Caco-2 (cell line): ENCODE data around the gene STXBP1. TPM values are rescaled to one million over a fixed set of nuclear protein-coding genes. Genes with fewer than 3 reads are reported as not detected.

Experiments used
- BruUV-seq: library from RNA; stranded (reverse); fragments of 400-500 nt; replicated peaks from 2 replicates; lab custom pipeline; 2021; lab: Mats Ljungman, UMichigan
- CTCF ChIA-PET: fragments of 300-600 bp; sonication (Branson Sonifier 250); formaldehyde crosslinking; loops from one replicate; lab custom pipeline; 2022; ENCODE audit warnings: antibody characterized with exemption; lab: Charles Lee
- POLR2A ChIA-PET: fragments of 300-600 bp; sonication (Branson Sonifier 250); formaldehyde crosslinking; loops from one replicate; lab custom pipeline; 2022; ENCODE audit warnings: antibody characterized with exemption; lab: Charles Lee
- DNase-seq, 2 experiments: peaks; one replicate each; pipeline versions ENCODE4 v3.0.0 to v3.0.0-alpha.2; 2020 to 2022
- H3K27me3 ChIP-seq: replicated peaks from 2 replicates; pipeline ENCODE4 v1.6.0; 2011; ENCODE audit warnings: low read length; ENCODE audit not compliant: control insufficient read depth, insufficient read depth
- H3K36me3 ChIP-seq: 2 replicates; pipeline ENCODE4 v1.5.1; 2011; ENCODE audit warnings: low read length; ENCODE audit not compliant: control insufficient read depth, insufficient read depth
- H3K4me1 ChIP-seq: fragments of 250-450 bp; sonication (Bioruptor Pico); 2 replicates; pipeline ENCODE4 v1.5.1; 2020; ENCODE audit warnings: mild to moderate bottlenecking
- H3K4me3 ChIP-seq: 2 replicates; pipeline ENCODE4 v1.5.1; 2011; ENCODE audit warnings: low read depth, mild to moderate bottlenecking, control low read depth, low read length
- H3K9me3 ChIP-seq: fragments of 250-450 bp; sonication (Bioruptor Pico); 2 replicates; pipeline ENCODE4 v1.5.1; 2020; ENCODE audit warnings: mild to moderate bottlenecking, moderate library complexity
- H3K27ac Mint-ChIP-seq: one replicate; pipeline ENCODE4 v1.8.0; 2022; ENCODE audit warnings: mixed read lengths; ENCODE audit not compliant: unreplicated experiment
- H3K27me3 Mint-ChIP-seq: one replicate; pipeline ENCODE4 v1.8.0; 2022; ENCODE audit warnings: mixed read lengths; ENCODE audit not compliant: insufficient read depth, unreplicated experiment
- H3K36me3 Mint-ChIP-seq: one replicate; pipeline ENCODE4 v1.8.0; 2022; ENCODE audit warnings: mild to moderate bottlenecking, mixed read lengths; ENCODE audit not compliant: insufficient read depth, unreplicated experiment
- H3K4me1 Mint-ChIP-seq: one replicate; pipeline ENCODE4 v1.8.0; 2022; ENCODE audit warnings: low read depth, mixed read lengths; ENCODE audit not compliant: unreplicated experiment
- H3K4me3 Mint-ChIP-seq: one replicate; pipeline ENCODE4 v1.8.0; 2022; ENCODE audit warnings: mild to moderate bottlenecking, moderate library complexity, mixed read lengths; ENCODE audit not compliant: unreplicated experiment
- H3K9me3 Mint-ChIP-seq: one replicate; pipeline ENCODE4 v1.8.0; 2022; ENCODE audit warnings: mixed read lengths; ENCODE audit not compliant: unreplicated experiment
- intact Hi-C: fragments of 100-400 bp; cut with micrococcal nuclease; formaldehyde crosslinking; loops from one replicate; pipeline ENCODE4 v1.10.0; 2022; ENCODE audit not compliant: unreplicated experiment
- total RNA-seq: library from RNA; stranded (reverse); gene quantifications from 2 replicates; pipeline ENCODE4 v1.2.3, GENCODE V29; 2022
- TF ChIP-seq, protein P1 (sequence below), 2 experiments: fragments of 200-600 bp in 1 of 2; IDR thresholded peaks; 1 replicate in 1 of 2; 2 replicates in 1 of 2; pipeline versions ENCODE4 v1.5.1 to v1.8.0; 2011 to 2022; ENCODE audit warnings: antibody characterized with exemption in 1 of 2, control low read depth in 1 of 2, inconsistent platforms in 1 of 2, low read depth in 1 of 2, low read length in 1 of 2, mild to moderate bottlenecking in 1 of 2, moderate library complexity in 1 of 2; ENCODE audit not compliant: insufficient read depth in 1 of 2, severe bottlenecking in 1 of 2, unreplicated experiment in 1 of 2

The STXBP1 gene
- total RNA-seq, 1 experiment from 2014 or later: 5.5 TPM

DNA sequence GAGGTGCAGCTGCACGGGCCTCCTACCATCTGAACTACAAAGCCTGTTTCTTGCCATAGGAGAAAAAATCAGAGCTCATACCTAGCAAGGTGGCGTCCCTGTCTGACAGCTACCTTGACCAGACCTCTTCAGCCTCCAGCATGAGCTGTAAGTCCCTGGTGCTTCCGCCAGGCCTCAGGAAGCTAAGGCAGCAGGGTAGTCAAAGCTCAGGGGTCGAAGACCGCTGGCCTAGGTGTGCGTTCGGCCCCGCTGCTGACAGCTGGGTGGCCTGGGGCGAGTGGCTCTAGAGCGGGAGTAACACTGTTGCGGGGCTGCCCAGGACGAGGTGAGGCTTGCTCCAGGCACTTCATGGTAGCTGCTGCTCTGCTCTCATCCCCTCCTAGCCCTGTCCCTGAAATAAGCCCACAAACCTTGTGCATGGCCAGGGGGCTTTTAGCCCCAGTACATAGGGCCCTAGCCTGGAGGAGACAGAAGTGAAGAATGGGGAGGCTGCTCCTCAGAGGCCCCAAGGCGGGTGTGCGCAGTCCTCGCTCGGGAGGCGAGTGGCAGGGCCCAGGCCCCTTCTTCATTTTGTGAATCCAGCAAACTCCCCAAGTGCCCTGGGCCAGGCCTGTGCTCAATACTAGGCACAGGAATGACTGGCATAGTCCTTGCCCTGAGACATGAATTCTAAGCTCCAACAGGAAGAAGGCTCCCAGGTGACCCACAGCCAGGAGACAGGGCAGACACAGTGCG lies 117.6 kb downstream of the STXBP1 start:
- POLR2A ChIA-PET: no interaction called here
- H3K4me3 ChIP-seq: no peak overlapping the region
- H3K36me3 ChIP-seq: no peaks in the 10 kb centered on the region
- no peak for DNase-seq
- CTCF ChIA-PET: no interaction called here
- Mint-ChIP-seq H3K4me3 (no peak overlapping the region), H3K27me3 (no peaks in the 10 kb centered on the region), H3K36me3 (no peaks in the 10 kb centered on the region), H3K4me1 (no peaks in the 10 kb centered on the region), H3K27ac (no peak overlapping the region), H3K9me3 (no peaks in the 10 kb centered on the region)
- intact Hi-C loops: no loop called here
- TF ChIP-seq, protein P1, sequence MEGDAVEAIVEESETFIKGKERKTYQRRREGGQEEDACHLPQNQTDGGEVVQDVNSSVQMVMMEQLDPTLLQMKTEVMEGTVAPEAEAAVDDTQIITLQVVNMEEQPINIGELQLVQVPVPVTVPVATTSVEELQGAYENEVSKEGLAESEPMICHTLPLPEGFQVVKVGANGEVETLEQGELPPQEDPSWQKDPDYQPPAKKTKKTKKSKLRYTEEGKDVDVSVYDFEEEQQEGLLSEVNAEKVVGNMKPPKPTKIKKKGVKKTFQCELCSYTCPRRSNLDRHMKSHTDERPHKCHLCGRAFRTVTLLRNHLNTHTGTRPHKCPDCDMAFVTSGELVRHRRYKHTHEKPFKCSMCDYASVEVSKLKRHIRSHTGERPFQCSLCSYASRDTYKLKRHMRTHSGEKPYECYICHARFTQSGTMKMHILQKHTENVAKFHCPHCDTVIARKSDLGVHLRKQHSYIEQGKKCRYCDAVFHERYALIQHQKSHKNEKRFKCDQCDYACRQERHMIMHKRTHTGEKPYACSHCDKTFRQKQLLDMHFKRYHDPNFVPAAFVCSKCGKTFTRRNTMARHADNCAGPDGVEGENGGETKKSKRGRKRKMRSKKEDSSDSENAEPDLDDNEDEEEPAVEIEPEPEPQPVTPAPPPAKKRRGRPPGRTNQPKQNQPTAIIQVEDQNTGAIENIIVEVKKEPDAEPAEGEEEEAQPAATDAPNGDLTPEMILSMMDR (IDR thresholded peaks at IDR 0.05; ENCODE audit: insufficient read depth in 1 of 2, low read depth in 1 of 2, low read length in 1 of 2, severe bottlenecking in 1 of 2, unreplicated experiment in 1 of 2): no peak
- no TSS peak for BruUV-seq
- H3K4me1 ChIP-seq: no peaks in the 10 kb centered on the region
- H3K9me3 ChIP-seq: no peaks in the 10 kb centered on the region
- no peaks in the 10 kb centered on the region for H3K27me3 ChIP-seq

DNA sequence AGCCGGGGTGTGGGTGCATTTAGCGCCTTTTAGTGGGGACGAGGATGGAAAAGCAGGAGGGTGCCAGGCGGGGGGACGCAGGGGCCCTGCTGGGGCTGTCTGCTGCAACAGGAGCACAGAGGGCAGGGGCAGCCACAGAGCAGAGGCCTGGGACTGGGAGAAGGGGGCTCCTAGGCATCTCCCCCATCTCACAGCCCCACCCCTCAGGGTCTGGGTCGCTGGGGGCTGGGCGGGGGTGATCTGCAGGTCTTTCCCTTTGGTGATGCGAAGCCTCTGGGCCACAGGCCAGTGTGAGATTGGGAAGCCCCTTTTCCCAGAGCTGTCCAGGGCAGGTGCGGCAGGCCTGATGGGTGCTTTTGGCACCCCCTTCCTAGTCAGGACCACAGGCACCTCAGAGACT lies 118.2 kb downstream of the STXBP1 start:
- Mint-ChIP-seq H3K4me3 (no peak overlapping the region), H3K36me3 (peaks cover 4% of the 10 kb centered on the region), H3K27ac (no peak overlapping the region), H3K27me3 (no peaks in the 10 kb centered on the region), H3K4me1 (no peaks in the 10 kb centered on the region), H3K9me3 (no peaks in the 10 kb centered on the region)
- Histone ChIP-seq H3K27me3 (no peaks in the 10 kb centered on the region), H3K36me3 (no peaks in the 10 kb centered on the region), H3K4me3 (no peak overlapping the region), H3K9me3 (no peaks in the 10 kb centered on the region), H3K4me1 (no peaks in the 10 kb centered on the region)
- CTCF ChIA-PET: no interaction called here
- BruUV-seq: no TSS peak
- POLR2A ChIA-PET: no interaction called here
- no peak for DNase-seq
- intact Hi-C loops: no loop called here
- TF ChIP-seq, protein P1 (IDR thresholded peaks at IDR 0.05; ENCODE audit: insufficient read depth in 1 of 2, low read depth in 1 of 2, low read length in 1 of 2, severe bottlenecking in 1 of 2, unreplicated experiment in 1 of 2): no peak

DNA sequence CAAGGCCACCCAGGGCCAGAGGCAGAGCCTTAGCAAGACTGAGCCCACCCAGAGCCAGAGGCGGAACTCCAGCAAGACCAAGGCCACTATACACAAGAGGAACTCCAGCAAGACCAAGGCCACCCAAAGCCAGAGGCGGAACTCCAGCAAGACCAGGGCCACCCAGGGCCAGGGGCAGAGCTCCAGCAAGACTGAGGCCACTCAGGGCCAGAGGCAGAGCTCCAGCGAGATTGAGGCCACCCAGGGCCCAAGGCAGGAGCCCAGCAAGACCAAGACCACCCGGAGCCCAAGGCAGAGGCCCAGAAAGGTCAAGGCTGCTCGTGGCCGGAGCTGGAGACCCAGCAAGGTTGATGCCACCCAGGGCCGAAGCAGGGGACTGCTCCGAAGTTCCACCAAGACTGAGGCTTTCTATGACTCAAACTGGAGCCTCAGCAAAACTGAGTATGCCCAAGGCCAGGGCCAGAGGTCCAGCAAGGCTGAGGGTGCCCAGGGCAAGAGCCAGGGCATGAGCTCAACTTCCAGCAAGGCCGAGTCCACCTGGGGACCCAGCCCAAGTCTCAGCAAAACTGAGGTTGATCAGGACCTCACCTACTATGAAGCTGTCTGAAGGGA lies 118.8 kb downstream of the STXBP1 start:
- Histone ChIP-seq H3K27me3 (no peaks in the 10 kb centered on the region), H3K36me3 (no peaks in the 10 kb centered on the region), H3K4me1 (no peaks in the 10 kb centered on the region), H3K4me3 (no peak overlapping the region), H3K9me3 (no peaks in the 10 kb centered on the region)
- CTCF ChIA-PET: no interaction called here
- Mint-ChIP-seq H3K4me3 (no peak overlapping the region), H3K4me1 (no peaks in the 10 kb centered on the region), H3K27me3 (no peaks in the 10 kb centered on the region), H3K27ac (no peak overlapping the region), H3K36me3 (peaks cover 7% of the 10 kb centered on the region), H3K9me3 (no peaks in the 10 kb centered on the region)
- TF ChIP-seq, protein P1 (IDR thresholded peaks at IDR 0.05; ENCODE audit: insufficient read depth in 1 of 2, low read depth in 1 of 2, low read length in 1 of 2, severe bottlenecking in 1 of 2, unreplicated experiment in 1 of 2): no peak
- no TSS peak for BruUV-seq
- intact Hi-C loops: no loop called here
- DNase-seq: no peak
- POLR2A ChIA-PET: no interaction called here
